ENCODE measurements around the gene BICC1. TPM values are rescaled to one million over a fixed set of nuclear protein-coding genes. Genes with fewer than 3 reads are reported as not detected.

The BICC1 gene
- total RNA-seq, 1 experiment from 2014 or later = 0.57 TPM

GRCh38 chr10:58515291-58515941 is 2.7 kb downstream of the BICC1 start:
- Mint-ChIP-seq H3K4me1 (peaks cover 11% of the 10 kb centered on the region in 2 experiments), H3K4me3 (no peak overlapping the region), H3K36me3 (ENCODE audit: insufficient read depth in 1 of 3, low read depth in 3 of 3) (no peaks in the 10 kb centered on the region), H3K9me3 (no peaks in the 10 kb centered on the region; a peak in 1 of 5 replicates), H3K27ac (no peak overlapping the region), H3K27me3 (ENCODE audit: low read depth) (peaks cover 34% of the 10 kb centered on the region)
- Histone ChIP-seq H3K27me3 (ENCODE audit: insufficient read depth, low read length) (peaks cover 15% of the 10 kb centered on the region; the same call in 1 of the 2 replicates), H3T11ph (ENCODE audit: low read length) (no peak overlapping the region), H3K9me3 (ENCODE audit: control insufficient read depth, low read depth, low read length) (no peaks in the 10 kb centered on the region), H3K23ac (ENCODE audit: insufficient read length, low read depth, low read length) (no peak overlapping the region), H4K20me1 (ENCODE audit: control insufficient read depth, insufficient read depth, insufficient read length) (no peaks in the 10 kb centered on the region), H3K14ac (ENCODE audit: insufficient read depth, low read length) (no peak overlapping the region), H3K79me1 (ENCODE audit: insufficient read depth, low read depth, low read length, poor library complexity, severe bottlenecking) (no peaks in the 10 kb centered on the region), H3K4ac (ENCODE audit: low read depth, low read length) (no peak overlapping the region), H2BK20ac (ENCODE audit: low read depth, low read length, poor library complexity, severe bottlenecking) (no peak overlapping the region), H3K23me2 (ENCODE audit: insufficient read length, low read depth, low read length, poor library complexity, severe bottlenecking) (peaks cover 10% of the 10 kb centered on the region), H4K8ac (replicated peaks; ENCODE audit: insufficient read length, low read depth, low read length) (no peak overlapping the region), H3K9ac (ENCODE audit: extremely low read depth, insufficient read length, low read length) (no peak overlapping the region), H2BK5ac (ENCODE audit: insufficient read length, low read length) (no peak overlapping the region), H2BK120ac (ENCODE audit: low read depth, low read length, poor library complexity, severe bottlenecking) (no peak overlapping the region), H3K4me2 (ENCODE audit: insufficient read depth, insufficient read length, low read length) (no peak overlapping the region), H2AK5ac (ENCODE audit: insufficient read length, low read length) (no peak overlapping the region), H2AFZ (ENCODE audit: low read length) (no peak overlapping the region), H2BK12ac (ENCODE audit: insufficient read length, low read depth, low read length) (no peak overlapping the region), H3K27ac (ENCODE audit: insufficient read length, low read depth, low read length) (no peak overlapping the region), H4K5ac (ENCODE audit: insufficient read length, low read depth, low read length) (no peak overlapping the region), H3K56ac (ENCODE audit: insufficient read length, low read depth, low read length) (no peak overlapping the region), H3K18ac (ENCODE audit: insufficient read length, low read depth, low read length) (no peak overlapping the region), H4K91ac (ENCODE audit: insufficient read length, low read depth, low read length) (no peak overlapping the region), H3K4me1 (ENCODE audit: insufficient read depth, low read length) (no peaks in the 10 kb centered on the region), H2BK15ac (ENCODE audit: low read depth, low read length) (no peak overlapping the region), H3K79me2 (ENCODE audit: insufficient read depth, low read length) (no peaks in the 10 kb centered on the region)
- no peak for DNase-seq
- no CpG with 5 or more reads among the region's 4 CpGs for WGBS (ENCODE audit: extremely low coverage, insufficient read length, low lambda C conversion rate)
- TF ChIP-seq CTCF (conservative IDR thresholded peaks at IDR 0.05) = no peak

All from H9 (cell line).